ENCODE results near the gene KRT80.

The KRT80 gene

GRCh38 chr12:52228931-52229330 is 37.1 kb upstream of the KRT80 start:
- DNase-seq, result no peak

- DNase-seq, result no peak
Observed at GRCh38 chr12:52228366-52228765, 36.6 kb upstream of the KRT80 start.

GRCh38 chr12:52227606-52228166 is 35.9 kb upstream of the KRT80 start:
- no peak for DNase-seq

GRCh38 chr12:52226446-52226845 is 34.6 kb upstream of the KRT80 start:
- DNase-seq, result no peak

GRCh38 chr12:52225752-52226151 is 33.9 kb upstream of the KRT80 start:
- no peak for DNase-seq

GRCh38 chr12:52224151-52224550 is 32.3 kb upstream of the KRT80 start:
- no peak for DNase-seq

GRCh38 chr12:52223406-52224039 is 31.7 kb upstream of the KRT80 start:
- no peak for DNase-seq

- DNase-seq, result no peak
Observed at GRCh38 chr12:52222692-52223091, 30.9 kb upstream of the KRT80 start.

GRCh38 chr12:52221912-52222457 is 30.2 kb upstream of the KRT80 start:
- DNase-seq, result no peak

- no peak for DNase-seq
Observed at GRCh38 chr12:52221070-52221781, 29.4 kb upstream of the KRT80 start.

- DNase-seq, result no peak
Observed at GRCh38 chr12:52220477-52220876, 28.7 kb upstream of the KRT80 start.

GRCh38 chr12:52218001-52218400 is 26.2 kb upstream of the KRT80 start:
- no peak for DNase-seq

GRCh38 chr12:52217223-52217622 is 25.4 kb upstream of the KRT80 start:
- DNase-seq, result no peak

GRCh38 chr12:52216807-52217206 is 25.0 kb upstream of the KRT80 start:
- no peak for DNase-seq

GRCh38 chr12:52216100-52216499 is 24.3 kb upstream of the KRT80 start:
- DNase-seq, result no peak

- DNase-seq, result no peak
Observed at GRCh38 chr12:52215587-52216031, 23.8 kb upstream of the KRT80 start.

GRCh38 chr12:52214421-52214802 is 22.6 kb upstream of the KRT80 start:
- DNase-seq, result no peak

GRCh38 chr12:52213564-52214420 is 22.0 kb upstream of the KRT80 start:
- no peak for DNase-seq

- DNase-seq, result no peak
Observed at GRCh38 chr12:52212701-52213563, 21.1 kb upstream of the KRT80 start.

GRCh38 chr12:52211716-52212585 is 20.1 kb upstream of the KRT80 start:
- DNase-seq, result no peak

Measured in activated gamma-delta T cell (primary cell).